ENCODE measurements around the gene ACOXL. TPM values are rescaled to one million over a fixed set of nuclear protein-coding genes. Genes with fewer than 3 reads are reported as not detected.

Gene ACOXL
- total RNA-seq, 2 experiments from 2014 or later: not detected

DNA sequence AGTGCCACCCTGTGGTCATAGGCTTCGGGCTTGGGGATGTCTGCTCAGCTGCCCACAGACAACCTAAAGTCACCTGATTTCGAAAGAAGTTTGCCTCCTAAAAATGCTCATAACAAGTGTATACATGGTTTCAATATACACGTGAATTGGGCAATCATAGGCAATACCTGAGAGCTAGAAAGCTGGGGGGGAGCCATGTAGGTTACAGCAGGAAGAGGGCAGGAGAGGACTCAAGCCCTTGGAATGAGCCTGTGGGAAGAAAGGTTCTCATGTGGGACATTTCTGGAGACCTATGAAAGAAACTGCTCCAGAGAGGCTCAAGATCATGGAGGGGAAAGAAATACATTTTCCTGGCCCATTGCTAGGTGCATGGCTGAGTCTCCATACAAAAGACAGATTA lies 109.7 kb downstream of the ACOXL start:
- H3K27me3 ChIP-seq (ENCODE audit: control insufficient read depth in 1 of 2, insufficient read depth in 2 of 2, low read length in 2 of 2): no peaks in the 10 kb centered on the region
- no peak overlapping the region for H3K27ac Mint-ChIP-seq
- H3K36me3 Mint-ChIP-seq (ENCODE audit: low read depth): no peaks in the 10 kb centered on the region
- no peaks in the 10 kb centered on the region for H3K27me3 Mint-ChIP-seq
- peaks cover 33% of the 10 kb centered on the region for H3K4me1 Mint-ChIP-seq (ENCODE audit: low read depth)
- H3K4me3 ChIP-seq (ENCODE audit: low read length): no peak overlapping the region
- no peaks in the 10 kb centered on the region for H3K9me3 Mint-ChIP-seq
- ATAC-seq (ENCODE audit: poor library complexity): no peak
- TF ChIP-seq, protein P1, sequence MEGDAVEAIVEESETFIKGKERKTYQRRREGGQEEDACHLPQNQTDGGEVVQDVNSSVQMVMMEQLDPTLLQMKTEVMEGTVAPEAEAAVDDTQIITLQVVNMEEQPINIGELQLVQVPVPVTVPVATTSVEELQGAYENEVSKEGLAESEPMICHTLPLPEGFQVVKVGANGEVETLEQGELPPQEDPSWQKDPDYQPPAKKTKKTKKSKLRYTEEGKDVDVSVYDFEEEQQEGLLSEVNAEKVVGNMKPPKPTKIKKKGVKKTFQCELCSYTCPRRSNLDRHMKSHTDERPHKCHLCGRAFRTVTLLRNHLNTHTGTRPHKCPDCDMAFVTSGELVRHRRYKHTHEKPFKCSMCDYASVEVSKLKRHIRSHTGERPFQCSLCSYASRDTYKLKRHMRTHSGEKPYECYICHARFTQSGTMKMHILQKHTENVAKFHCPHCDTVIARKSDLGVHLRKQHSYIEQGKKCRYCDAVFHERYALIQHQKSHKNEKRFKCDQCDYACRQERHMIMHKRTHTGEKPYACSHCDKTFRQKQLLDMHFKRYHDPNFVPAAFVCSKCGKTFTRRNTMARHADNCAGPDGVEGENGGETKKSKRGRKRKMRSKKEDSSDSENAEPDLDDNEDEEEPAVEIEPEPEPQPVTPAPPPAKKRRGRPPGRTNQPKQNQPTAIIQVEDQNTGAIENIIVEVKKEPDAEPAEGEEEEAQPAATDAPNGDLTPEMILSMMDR (IDR thresholded peaks at IDR 0.05): no peak
- POLR2A ChIA-PET: no interaction called here
- no peak for DNase-seq
- no peak overlapping the region for H3K27ac ChIP-seq (ENCODE audit: low read depth in 1 of 2, low read length in 2 of 2)
- peaks cover 10% of the 10 kb centered on the region for H3K4me1 ChIP-seq (ENCODE audit: insufficient read depth, low read length)
- CTCF ChIA-PET: no interaction called here
- intact Hi-C loops (cut with DNase I, micrococcal nuclease): no loop called here
- no peaks in the 10 kb centered on the region for H3K9me3 ChIP-seq (ENCODE audit: control insufficient read depth in 1 of 2, insufficient read depth in 1 of 2, low read length in 2 of 2)
- no peak overlapping the region for H3K4me3 Mint-ChIP-seq
- H3K36me3 ChIP-seq (ENCODE audit: insufficient read depth, low read length): no peaks in the 10 kb centered on the region

DNA sequence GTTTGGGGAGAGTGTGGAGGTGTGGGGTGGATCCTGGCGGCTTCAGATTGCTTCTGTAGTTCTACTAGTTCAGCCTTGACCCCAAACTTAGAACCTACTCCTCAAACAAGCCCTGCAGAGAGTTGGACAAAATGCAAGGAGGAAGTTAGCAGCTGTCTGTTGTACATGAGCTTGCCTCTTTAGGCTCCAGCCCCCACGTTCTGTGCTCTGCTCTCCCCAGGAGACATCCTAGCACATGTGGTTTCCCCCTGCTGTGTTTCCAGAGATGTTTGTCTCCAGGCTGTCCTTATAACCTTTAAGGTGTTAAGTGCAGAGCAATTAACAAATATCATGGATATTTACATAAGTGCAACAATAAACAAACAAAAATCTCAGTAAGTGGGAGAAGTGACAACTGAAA lies 111.1 kb downstream of the ACOXL start:
- H3K27me3 ChIP-seq (ENCODE audit: control insufficient read depth in 1 of 2, insufficient read depth in 2 of 2, low read length in 2 of 2): no peaks in the 10 kb centered on the region
- no peaks in the 10 kb centered on the region for H3K9me3 ChIP-seq (ENCODE audit: control insufficient read depth in 1 of 2, insufficient read depth in 1 of 2, low read length in 2 of 2)
- no peak for DNase-seq
- no peak overlapping the region for H3K4me3 ChIP-seq (ENCODE audit: low read length)
- Mint-ChIP-seq H3K27me3 (no peaks in the 10 kb centered on the region), H3K9me3 (no peaks in the 10 kb centered on the region), H3K4me3 (no peak overlapping the region), H3K36me3 (ENCODE audit: low read depth) (no peaks in the 10 kb centered on the region), H3K27ac (peak overlapping the region; percentile 15), H3K4me1 (ENCODE audit: low read depth) (peaks cover 42% of the 10 kb centered on the region)
- H3K27ac ChIP-seq (ENCODE audit: low read depth in 1 of 2, low read length in 2 of 2): no peak overlapping the region
- CTCF ChIA-PET: interaction anchor here (1.2 kb wide), 1 partner anchor 32 kb away, joined by 4 read pairs; no protein-coding TSS in a partner anchor
- no peaks in the 10 kb centered on the region for H3K36me3 ChIP-seq (ENCODE audit: insufficient read depth, low read length)
- intact Hi-C loops (cut with DNase I, micrococcal nuclease): no loop called here
- TF ChIP-seq, protein P1 (IDR thresholded peaks at IDR 0.05): no peak
- H3K4me1 ChIP-seq (ENCODE audit: insufficient read depth, low read length): peaks cover 17% of the 10 kb centered on the region
- ATAC-seq (ENCODE audit: poor library complexity): no peak
- POLR2A ChIA-PET: no interaction called here

DNA sequence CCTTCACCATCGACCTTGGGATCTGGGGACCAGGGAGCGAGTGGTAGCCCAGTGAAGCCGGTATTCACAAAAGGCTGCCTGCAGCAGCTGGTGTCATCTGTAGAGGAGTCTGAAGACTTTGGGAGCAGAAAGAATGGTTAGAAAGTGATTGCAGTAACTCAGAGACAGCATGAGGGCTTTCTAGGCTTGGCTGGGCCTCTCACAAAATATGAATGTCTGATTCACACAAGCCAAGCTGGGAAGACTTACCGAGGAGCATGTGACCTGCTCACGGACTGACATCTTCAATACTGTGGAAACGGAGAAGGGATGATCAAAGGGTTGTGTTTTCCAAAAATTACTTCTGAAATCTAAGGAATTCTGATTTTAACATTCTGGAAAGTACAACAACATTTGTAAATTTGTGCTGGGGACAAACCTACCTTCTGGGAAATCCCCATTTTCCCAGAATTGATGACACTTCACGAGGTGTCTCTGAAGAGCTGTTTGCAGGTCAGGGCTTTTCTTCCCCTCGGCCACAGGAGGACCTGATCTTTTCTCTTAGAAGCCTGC lies 111.7 kb downstream of the ACOXL start:
- Histone ChIP-seq H3K27me3 (ENCODE audit: control insufficient read depth in 1 of 2, insufficient read depth in 2 of 2, low read length in 2 of 2) (no peaks in the 10 kb centered on the region), H3K27ac (ENCODE audit: low read depth in 1 of 2, low read length in 2 of 2) (no peak overlapping the region), H3K4me1 (ENCODE audit: insufficient read depth, low read length) (peaks cover 17% of the 10 kb centered on the region), H3K4me3 (ENCODE audit: low read length) (no peak overlapping the region), H3K36me3 (ENCODE audit: insufficient read depth, low read length) (no peaks in the 10 kb centered on the region), H3K9me3 (ENCODE audit: control insufficient read depth in 1 of 2, insufficient read depth in 1 of 2, low read length in 2 of 2) (no peaks in the 10 kb centered on the region)
- Mint-ChIP-seq H3K36me3 (ENCODE audit: low read depth) (no peaks in the 10 kb centered on the region), H3K27ac (peak overlapping the region; percentile 15), H3K4me1 (ENCODE audit: low read depth) (peaks cover 47% of the 10 kb centered on the region), H3K27me3 (no peaks in the 10 kb centered on the region), H3K9me3 (no peaks in the 10 kb centered on the region), H3K4me3 (no peak overlapping the region)
- ATAC-seq (ENCODE audit: poor library complexity): no peak
- no peak for DNase-seq
- intact Hi-C loops (cut with DNase I, micrococcal nuclease): loop anchor here in 1 of 2 experiments (2.0 kb wide), 1 partner anchor 29 kb away; no protein-coding TSS in a partner anchor
- ChIA-PET CTCF (interaction anchor here (1.2 kb wide), 1 partner anchor 32 kb away, joined by 4 read pairs; no protein-coding TSS in a partner anchor), POLR2A (no interaction called here)
- TF ChIP-seq, protein P1 (IDR thresholded peaks at IDR 0.05): no peak

Measured in CD4-positive, alpha-beta T cell (primary cell).